NCI-H2196 (cell line): Measurements from ENCODE around the gene DNAJC18.
"Not testable (repeated sequence)": the region's sequence is repeated elsewhere in the genome, so short reads cannot be mapped to it uniquely, and the experiment has no call there.

Experiments
- DNase-seq: peaks from one replicate; lab custom pipeline; 2025; ENCODE audit not compliant: unreplicated experiment; lab: John Stamatoyannopoulos, UW

DNAJC18 gene

DNA sequence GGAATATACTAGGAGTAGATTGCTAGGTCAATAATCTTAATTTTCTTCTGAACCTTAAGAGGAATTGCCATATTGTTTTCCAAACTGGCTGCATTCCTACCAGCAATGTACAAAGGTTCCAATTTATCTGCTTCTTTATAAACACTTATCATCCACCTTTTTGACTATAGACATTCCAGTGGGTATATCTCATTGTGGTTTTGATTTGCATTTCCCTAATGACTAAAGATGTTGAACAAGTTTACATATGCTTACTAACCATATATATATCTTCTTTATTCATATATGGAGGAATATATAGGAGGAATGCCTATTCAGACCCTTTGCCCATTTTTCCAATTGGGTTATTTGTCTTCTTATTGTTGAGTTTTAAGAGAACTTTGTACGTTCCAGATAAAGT is 7.6 kb downstream of the DNAJC18 start:
- no peak for DNase-seq

DNA sequence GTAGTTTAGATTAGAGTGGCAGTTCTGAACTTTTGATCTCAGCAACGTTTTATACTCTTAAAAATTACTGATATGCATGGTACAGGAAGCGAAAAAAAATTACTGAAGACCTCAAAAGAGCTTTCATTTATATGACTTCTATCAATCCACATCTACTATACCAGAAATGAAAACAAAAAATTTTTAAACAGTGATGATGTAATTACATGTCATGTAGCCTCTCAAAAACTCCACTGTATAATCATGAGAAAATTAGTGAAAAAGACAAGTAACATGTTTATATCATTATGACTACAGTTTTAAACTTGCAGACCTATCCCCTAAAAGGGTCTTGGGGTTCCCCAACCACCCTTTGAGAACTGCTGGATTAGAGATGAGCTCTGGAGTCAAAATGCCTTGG is 9.3 kb downstream of the DNAJC18 start:
- no peak for DNase-seq

DNA sequence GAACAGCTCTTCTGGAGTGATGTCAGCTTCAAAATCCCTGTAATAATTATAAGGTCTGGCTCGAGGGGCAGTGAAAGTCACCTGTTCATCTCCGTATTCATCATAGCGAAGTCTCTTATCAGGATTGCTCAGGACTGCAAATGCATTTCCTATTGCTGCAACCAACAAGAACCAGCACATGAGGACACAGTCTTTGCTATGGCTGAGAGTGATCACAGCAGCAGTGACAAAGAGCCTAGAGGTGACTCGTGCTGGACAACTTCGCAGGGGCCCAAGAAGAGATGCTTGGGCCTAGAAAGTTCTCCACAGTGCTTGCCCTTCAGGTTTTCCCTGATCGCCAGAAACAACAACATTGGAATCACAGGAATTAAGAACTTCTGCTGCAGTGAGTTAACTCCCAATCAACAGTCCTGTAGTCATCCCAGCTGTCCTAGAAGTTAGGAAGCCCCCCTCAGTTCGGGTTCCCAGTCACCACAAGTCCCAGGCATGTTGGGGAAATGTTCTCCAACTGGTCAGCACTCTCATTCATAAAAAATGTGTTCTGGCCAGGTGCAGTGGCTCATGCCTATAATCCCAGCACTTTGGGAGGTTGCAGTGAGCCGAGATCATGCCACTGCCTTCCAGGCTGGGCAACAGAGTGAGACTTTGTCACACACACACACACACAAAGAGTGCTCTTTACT is 13.0 kb downstream of the DNAJC18 start:
- no peak for DNase-seq

DNA sequence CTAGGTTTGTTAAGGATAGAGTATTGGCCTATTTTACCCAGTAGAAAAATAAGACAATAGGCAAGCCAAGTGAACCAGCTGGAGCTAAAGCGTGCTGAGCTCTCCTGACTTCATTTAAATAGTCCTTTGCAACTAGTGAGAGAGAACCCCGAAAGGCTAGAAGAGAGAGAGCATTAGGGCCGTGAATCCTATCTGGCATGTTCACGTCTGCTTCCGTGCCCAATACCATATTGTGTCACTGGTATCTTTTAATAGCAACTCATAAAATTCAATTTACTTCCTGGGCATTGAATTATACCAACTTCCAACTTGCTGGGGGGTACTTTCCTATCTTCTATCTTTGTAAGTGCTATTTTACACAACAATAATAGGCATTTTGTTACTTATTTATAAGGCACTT is 13.8 kb downstream of the DNAJC18 start:
- DNase-seq: no peak

DNA sequence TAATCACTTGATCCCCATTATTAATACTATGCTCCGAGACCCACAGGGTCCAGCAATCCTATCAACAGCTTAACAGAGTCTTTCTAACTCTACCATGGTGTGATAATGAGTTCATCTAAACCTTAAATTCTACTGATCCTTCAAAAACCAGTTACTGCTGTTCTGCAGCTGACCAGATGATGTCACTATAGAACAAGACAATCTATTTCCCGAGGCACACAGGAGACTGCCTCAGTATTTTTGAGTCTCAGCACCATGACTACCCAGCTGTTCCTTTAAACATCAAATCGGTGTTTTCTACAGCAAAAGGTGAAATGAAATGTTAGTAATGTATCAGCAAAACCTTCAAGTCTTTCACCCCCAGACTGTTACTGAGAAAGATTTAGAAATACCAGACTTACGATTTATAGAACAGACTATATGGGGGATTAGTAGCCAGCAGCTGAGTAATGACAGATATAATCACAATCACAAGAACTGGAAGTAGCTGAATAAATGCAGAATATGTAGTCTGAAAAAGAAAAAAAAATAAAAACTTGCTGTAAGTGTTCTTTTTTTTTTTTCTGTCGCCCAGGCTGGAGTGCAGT is 16.9 kb downstream of the DNAJC18 start:
- DNase-seq: peak; percentile 53

DNA sequence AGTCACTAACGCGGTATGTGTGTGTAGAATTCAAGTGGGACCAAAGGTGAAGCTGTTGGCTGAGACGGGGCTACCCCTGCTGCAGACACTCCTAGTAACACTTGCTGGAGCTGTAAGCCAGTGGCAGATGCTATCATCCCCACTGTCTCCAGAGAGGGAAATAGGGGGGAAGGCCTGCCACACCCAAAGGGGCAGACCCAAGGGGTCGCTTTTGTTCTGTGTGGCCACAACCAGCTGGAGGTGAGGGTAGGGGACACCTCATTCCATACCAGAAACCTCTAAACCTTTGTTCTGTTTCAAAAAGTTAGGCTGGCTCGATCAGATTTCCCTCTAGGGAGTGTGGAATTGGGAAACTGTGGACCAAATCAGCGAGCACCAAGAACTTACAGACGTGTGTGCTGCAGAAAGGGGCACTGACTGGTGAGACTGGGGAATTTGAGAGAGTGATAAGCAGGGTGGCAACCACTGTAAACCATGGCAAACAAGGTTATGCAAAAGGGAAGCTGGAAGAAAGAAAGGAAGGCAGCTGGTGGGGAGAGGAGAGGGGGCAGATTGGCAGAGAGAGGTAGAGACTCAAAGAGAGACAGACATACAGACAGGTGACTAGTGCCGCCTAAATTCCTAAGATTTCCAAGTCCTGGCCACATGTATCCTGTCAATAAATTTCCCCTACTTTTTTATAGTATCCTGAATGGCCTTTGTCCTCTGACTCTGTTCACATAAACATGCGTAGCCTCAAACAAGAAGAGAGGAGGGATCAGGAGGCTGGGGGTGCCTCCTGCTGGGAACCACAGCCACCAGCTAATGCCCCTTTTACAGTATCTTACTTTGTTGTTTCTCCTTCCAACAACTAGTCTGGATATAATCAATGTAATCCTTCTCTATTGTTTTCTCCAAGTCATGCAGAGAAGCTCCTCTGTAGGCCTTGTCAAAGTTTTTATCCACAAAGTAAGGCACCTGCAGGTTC is 19.8 kb downstream of the DNAJC18 start:
- no peak for DNase-seq

DNA sequence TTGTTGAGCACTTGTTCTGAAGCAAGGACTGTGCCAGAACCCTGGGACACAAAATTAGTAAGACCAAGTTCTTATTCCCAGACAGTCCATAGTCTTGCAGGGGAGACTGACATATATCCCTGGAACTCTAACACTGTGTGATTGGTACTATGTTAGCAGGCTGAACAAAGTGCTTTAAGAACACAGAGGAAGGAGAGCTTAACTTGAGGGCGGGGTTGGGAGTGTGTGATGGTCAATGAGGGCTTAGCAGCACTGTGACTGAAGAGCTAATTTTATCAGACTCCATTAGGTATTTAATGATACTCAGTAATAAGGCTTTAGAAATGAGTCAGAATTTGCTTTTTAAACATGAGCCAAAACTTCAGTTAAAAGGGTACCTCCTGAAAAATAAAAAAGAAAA is 20.5 kb downstream of the DNAJC18 start:
- DNase-seq: no peak

DNA sequence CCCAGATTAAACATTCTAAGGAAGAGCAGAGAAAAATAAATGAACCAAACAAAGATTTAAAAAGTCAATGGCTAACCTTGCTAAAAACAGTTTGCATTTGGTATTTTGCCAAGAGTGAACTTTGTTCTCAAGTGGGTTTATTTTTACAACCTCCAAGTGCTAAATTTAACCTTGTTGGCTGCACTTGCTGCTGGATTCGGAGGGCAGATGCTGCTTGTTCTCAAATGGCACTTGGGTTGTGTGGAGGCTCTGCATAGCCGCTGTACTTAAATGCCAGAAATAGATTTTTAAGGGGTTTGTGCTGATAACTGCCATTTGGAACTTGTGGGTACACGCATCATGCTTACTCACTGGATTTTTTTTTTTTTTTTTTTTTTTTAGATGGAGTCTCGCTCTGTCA is 22.1 kb downstream of the DNAJC18 start:
- DNase-seq: no peak

DNA sequence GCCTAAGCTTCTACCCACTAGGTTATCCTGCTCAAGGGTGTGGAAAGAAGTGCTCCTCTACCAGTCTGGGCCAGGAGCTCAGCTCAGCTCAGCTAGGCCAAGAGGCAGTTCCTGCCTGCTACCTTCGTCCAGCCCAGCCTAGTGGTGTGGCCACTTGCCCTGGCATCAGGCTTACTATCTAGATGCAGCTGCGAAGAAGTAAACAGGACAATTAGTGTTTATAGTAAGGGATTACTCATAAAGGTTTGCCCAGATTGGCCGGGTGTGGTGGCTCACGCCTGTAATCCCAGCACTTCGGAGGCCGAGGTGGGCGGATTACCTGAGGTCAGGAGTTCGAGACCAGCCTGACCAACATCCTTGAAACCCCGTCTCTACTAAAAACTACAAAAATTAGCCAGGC is 22.7 kb downstream of the DNAJC18 start:
- DNase-seq: no peak

DNA sequence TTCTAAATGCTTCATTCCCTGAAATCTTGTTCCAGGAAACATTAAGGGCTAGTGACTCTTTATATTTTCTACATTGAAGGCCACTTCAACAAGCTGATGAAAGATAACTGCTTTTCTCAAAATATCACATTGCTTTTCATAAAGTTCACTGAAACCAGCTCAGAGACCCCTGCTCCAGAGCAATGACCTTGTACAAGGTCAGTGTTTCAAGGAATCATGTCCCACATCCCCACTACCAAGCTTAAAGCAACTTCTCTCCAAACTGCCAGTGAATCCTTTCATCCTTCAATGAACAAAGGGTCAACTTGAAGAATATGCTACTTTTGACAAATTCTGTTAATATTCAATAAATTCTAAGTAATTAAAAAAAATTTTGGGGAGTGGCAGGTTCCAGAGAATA is 23.5 kb downstream of the DNAJC18 start:
- DNase-seq: no peak

DNA sequence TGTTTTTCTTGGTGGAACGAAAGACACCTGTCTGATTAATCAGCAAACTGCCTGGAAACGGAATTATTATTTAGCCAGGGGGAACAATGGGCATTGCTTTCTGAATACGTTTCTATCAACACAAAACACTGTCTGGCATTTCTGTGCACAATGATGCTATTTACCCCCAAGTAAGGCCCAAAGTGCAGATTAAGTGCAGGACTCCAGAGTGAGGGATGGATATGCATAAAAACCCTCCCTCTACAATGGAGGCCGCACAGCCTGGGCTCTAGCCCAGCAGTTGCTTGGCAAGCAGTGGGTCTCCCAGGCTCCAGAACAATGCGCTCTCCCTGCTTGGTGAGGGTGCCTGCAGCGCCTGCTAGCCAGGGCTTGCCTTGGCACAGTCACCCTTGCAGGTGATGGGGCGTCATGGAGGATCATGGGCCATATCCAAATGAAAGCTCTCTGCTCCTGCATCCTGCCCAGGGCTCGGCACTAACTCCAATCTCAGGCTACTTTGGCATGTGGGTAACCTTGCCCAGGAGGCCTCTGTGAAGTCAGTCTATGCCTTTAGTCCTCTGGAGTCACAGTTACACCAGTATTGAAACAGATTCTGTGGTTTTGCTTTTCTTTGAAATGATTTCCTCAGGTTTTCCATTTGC is 24.0 kb downstream of the DNAJC18 start:
- no peak for DNase-seq

DNA sequence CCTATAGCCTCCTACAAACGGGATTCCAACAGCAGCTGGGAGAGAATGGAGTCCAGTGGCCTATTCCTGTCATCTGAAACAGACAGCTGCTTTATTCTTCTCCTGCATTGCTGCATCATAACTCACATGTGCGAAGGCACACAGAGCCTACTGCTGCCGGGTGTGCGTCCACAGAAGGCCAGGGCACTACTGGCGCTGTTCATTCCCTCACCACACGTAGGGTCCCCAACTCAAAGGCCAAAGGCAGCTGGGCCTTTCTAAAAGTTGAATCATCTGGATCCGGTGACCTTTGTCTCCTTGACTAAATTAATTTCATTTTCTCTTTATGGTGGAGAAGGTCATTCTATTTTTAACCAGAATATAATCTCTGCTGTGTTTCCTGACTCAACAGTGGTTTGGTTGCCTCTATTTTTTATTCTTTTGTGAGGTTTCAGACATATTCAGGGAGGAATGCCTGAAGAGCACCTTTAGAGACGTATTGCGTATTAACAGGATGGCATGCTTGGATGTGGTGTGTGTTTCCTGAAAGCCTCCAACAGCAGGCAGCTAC is 24.7 kb downstream of the DNAJC18 start:
- DNase-seq: no peak

DNA sequence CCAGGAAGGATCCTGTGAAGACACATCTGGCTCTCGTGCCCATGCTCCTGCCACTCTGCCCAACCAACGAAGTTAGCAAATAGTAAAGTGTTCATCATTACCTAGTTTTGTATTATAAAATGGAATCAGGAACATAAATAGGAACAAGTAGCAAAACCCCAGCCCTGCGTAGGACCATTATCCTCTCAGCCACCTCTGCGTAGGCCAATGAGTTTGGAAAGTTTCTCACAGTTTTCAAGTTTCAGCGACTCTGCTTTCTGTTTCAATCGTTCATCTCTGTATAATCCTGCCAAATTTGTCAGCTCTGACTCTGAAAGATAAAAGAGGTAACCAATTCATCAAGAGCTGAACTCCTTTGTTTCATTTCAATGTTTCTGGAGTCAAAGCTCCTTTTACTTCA is 25.4 kb downstream of the DNAJC18 start:
- no peak for DNase-seq

DNA sequence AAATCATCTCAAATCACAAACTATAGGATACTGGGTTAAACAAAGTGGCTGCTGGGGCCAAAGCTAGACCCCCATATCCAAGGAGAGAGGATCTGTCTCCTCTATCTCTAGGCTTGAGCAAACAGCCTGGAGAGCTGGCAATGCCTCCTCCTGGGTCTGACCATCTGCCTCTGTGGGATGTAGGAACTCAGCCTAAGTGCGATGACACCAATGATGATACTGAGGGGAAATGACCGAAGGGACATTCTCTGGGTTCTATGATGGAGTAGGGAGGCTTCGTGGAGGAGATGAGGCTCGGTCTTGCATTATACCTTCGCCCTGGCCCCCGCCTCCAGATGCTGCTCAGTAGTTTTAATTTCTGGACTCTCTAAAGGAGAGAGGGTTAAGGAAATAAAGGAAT is 26.2 kb downstream of the DNAJC18 start:
- DNase-seq: no peak

DNA sequence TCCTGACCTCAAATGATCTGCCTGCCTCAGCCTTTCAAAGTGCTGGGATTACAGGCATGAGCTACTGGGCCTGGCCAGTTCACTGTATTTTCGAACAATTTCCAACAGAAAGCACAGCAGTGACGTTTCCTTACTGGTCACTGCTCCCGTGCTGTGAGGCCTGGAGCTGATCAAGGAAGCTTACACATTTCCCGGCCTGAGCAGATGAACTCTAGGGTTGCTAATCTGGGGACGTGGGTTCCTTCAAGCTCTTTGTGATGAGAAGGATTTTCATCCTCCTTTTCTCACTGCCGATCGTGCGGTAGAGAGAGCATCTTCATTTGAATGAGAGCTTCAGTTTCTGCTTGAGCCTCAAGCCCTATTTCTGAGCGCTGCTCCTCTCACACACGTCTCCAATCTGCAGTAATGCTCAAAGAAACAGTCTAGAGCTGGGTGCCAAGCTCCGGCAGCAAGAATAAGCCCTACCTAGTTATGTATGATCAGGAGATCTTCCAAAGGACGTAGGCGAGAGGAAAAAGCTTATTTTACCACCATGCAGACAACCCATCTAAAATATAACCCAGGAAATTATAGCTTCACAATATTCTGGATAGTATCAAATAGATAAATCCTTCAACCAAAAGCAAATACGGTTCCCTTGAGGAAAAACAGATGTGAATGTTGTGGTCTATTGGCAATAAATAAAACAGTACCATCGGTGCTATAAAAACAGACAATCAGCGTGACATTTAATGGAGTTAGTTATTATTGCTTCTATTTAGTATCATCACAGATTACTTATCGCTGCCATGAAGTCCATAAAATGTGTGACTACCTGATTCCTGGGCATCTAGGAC is 28.1 kb downstream of the DNAJC18 start:
- DNase-seq: no peak

DNA sequence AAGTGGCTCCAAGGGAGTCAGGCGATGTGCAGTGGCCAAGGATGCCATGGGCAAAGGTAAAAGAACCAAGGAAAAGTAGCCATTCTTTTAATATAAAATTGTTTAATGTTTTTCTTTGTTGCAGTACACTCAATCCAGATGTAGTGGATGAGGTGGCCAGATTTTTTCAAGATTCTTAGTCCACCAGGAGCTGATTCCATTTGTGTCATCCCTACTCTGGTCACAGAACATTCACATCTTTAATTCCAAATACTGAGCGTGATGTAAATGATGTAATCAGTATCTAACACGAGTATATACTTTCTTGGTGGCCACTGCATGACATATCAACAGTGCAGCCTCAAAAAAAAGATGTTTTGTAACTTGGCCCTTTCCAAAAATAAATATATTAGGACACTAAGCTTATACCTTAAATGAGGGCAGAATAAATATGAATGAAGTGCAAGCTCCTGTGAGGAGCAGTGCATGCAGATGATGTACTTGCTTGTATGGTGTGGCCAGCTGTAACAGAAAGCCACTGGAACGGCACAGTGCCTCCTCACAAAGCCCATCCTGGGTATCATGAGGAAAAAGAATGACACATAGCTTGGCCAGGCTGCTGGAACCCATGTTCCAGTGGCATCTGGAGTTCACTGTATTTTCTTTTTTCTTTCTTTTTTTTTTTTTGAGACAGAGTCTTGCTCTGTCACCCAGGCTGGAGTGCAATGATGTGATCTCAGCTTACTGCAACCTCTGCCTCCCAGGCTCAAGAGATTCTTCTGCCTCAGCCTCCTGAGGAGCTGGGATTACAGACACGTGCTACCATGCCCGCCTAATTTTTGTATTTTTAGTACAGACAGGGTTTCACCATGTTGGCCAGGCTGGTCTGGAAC is 29.0 kb downstream of the DNAJC18 start:
- DNase-seq: no peak

DNA sequence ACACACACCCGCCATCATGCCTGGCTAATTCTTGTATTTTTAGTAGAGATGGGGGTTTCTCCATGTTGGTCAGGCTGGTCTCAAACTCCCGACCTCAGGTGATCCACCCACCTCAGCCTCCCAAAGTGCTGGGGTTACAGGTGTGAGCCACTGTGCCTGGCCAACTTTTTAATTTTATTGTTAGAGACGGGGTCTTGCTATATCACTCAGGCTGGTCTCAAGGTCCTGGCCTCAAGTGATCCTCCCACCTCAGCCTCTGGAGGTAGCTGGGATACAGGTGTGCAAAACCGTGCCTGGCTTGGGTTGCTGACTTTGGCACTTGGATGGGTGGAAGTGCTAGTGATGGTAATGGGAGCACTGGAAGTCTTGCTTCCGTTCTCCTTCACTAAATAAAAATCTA is 30.2 kb downstream of the DNAJC18 start:
- DNase-seq: not testable (repeated sequence)

DNA sequence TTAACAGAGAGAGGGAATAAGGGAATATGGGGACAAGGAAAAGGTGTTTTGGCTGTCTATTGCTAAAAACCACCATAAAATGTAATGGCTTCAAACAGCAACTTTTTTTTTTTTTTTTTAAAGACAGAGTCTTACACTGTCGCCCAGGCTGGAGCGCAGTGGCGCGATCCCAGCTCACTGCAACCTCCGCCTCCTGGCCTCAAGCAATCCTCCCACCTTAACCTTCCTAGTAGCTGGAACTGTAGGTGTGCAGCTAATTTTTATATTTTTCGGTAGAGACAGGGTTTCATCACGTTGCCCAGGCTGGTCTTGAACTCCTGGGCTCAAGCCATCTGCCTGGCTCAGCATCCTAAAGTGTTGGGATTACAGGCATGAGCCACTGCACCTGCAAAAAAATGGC is 31.1 kb downstream of the DNAJC18 start:
- DNase-seq: no peak

DNA sequence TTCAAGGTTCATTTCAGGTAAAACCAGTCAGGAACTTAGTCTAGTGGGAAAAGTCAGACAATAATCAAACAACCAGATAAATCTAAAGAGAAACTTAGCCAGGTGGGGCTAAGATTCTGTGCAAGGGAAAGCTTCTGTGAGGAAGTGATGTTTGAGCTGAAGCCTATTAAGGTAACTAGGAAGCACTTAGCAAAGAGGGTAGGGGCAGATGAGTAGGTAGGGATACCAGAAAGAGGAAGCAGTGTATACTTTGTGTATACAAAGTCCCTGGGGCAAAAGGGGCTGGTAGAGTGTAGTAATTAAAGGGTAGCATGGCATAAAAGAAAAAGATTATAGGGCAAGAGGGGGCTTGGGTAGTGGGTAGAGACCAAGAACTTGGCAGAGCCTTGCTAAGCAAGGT is 31.8 kb downstream of the DNAJC18 start:
- no peak for DNase-seq
